Panc1 (cell line): ENCODE data around the gene TNFAIP8L1. TPM values are rescaled to one million over a fixed set of nuclear protein-coding genes. Genes with fewer than 3 reads are reported as not detected.

Experiments used
- ATAC-seq: fragments of 200-7000 bp; cut with Tn5 transposase; 2 replicates; pipeline ENCODE4 v1.9.1; 2020; ENCODE audit warnings: mild to moderate bottlenecking, moderate library complexity
- BruUV-seq: library from RNA; stranded (reverse); fragments of 400-500 nt; replicated peaks from 2 replicates; lab custom pipeline; 2021; lab: Mats Ljungman, UMichigan
- CTCF ChIA-PET: fragments of 300-600 bp; sonication (Branson Sonifier 250); formaldehyde crosslinking; loops from one replicate; lab custom pipeline; 2022; ENCODE audit warnings: antibody characterized with exemption; lab: Charles Lee
- POLR2A ChIA-PET: fragments of 300-600 bp; sonication (Branson Sonifier 250); formaldehyde crosslinking; loops from one replicate; lab custom pipeline; 2022; ENCODE audit warnings: antibody characterized with exemption; lab: Charles Lee
- DNase-seq: peaks from one replicate; pipeline ENCODE4 v3.0.0-alpha.2; 2010; ENCODE audit warnings: low read depth, low spot score
- H3K27ac ChIP-seq: 2 replicates; pipeline ENCODE4 v1.5.1; 2011; ENCODE audit warnings: mild to moderate bottlenecking, low read length, inconsistent platforms
- H3K27me3 ChIP-seq: fragments of 200-500 bp; sonication (Bioruptor generic); 2 replicates; pipeline ENCODE4 v1.6.0; 2014; ENCODE audit warnings: low read length, inconsistent platforms; ENCODE audit not compliant: control insufficient read depth, insufficient read depth
- H3K36me3 ChIP-seq: fragments of 200-500 bp; sonication (Bioruptor generic); 2 replicates; pipeline ENCODE4 v1.5.1; 2014; ENCODE audit warnings: inconsistent platforms, mild to moderate bottlenecking, low read length, moderate library complexity; ENCODE audit not compliant: control insufficient read depth, insufficient read depth
- H3K4me1 ChIP-seq: 2 replicates; pipeline ENCODE4 v1.5.1; 2011; ENCODE audit warnings: inconsistent platforms, mild to moderate bottlenecking, low read length, moderate library complexity; ENCODE audit not compliant: control insufficient read depth, insufficient read depth
- H3K4me3 ChIP-seq, 2 experiments: 2 replicates each; pipeline ENCODE4 v1.5.1; 2011 to 2012; ENCODE audit warnings: low read depth in 2 of 2, low read length in 2 of 2, mild to moderate bottlenecking in 2 of 2, inconsistent platforms in 1 of 2, moderate library complexity in 1 of 2
- H3K9me3 ChIP-seq: fragments of 200-500 bp; sonication (Bioruptor generic); 2 replicates; pipeline ENCODE4 v1.5.1; 2014; ENCODE audit warnings: low read depth, mild to moderate bottlenecking, inconsistent platforms, low read length, moderate library complexity; ENCODE audit not compliant: control insufficient read depth, insufficient read depth
- POLR2AphosphoS5 ChIP-seq: IDR thresholded peaks from 2 replicates; pipeline ENCODE4 v1.6.1; 2012; ENCODE audit warnings: mild to moderate bottlenecking, low read depth, low read length, moderate library complexity
- REST ChIP-seq, 2 experiments: IDR thresholded peaks; 2 replicates each; pipeline ENCODE4 v1.6.1; 2011 to 2012; ENCODE audit warnings: low read depth in 2 of 2, control low read depth in 1 of 2, low read length in 1 of 2, mild to moderate bottlenecking in 1 of 2, moderate library complexity in 1 of 2; ENCODE audit not compliant: insufficient read depth in 1 of 2
- SIN3A ChIP-seq: IDR thresholded peaks from 2 replicates; pipeline ENCODE4 v1.6.1; 2012; ENCODE audit warnings: low read depth, mild to moderate bottlenecking, low read length, moderate library complexity, borderline replicate concordance; ENCODE audit not compliant: insufficient read depth
- TCF7L2 ChIP-seq: IDR thresholded peaks from 2 replicates; pipeline ENCODE4 v1.6.1; 2011; ENCODE audit warnings: mild to moderate bottlenecking, low read depth, low read length, inconsistent platforms
- in situ Hi-C: cut with HindIII; loops from 2 replicates; pipeline ENCODE4 v1.10.0; 2016; ENCODE audit warnings: low sequenced_read_pairs, low pct_unique_long_range_greater_than_20kb
- intact Hi-C: fragments of 100-400 bp; cut with micrococcal nuclease; formaldehyde crosslinking; loops from one replicate; pipeline ENCODE4 v1.10.0; 2022; ENCODE audit not compliant: unreplicated experiment
- total RNA-seq: library from RNA; stranded (reverse); gene quantifications from one replicate; pipeline ENCODE4 v1.2.1, GENCODE V29; 2021; ENCODE audit not compliant: unreplicated experiment
- TF ChIP-seq, protein P1 (sequence below): fragments of 450-650 bp; IDR thresholded peaks from 2 replicates; pipeline ENCODE4 v1.5.1; 2017; ENCODE audit warnings: mild to moderate bottlenecking

The TNFAIP8L1 gene
- total RNA-seq, 1 experiment from 2014 or later = 4.8 TPM

- BruUV-seq = no TSS peak
- in situ Hi-C loops (no loop called here), intact Hi-C loops (no loop called here)
- POLR2A ChIA-PET = no interaction called here
- no peaks in the 10 kb centered on the region for H3K27me3 ChIP-seq
- H3K36me3 ChIP-seq = no peaks in the 10 kb centered on the region
- TF ChIP-seq TCF7L2 = no peak
- TF ChIP-seq, protein P1, sequence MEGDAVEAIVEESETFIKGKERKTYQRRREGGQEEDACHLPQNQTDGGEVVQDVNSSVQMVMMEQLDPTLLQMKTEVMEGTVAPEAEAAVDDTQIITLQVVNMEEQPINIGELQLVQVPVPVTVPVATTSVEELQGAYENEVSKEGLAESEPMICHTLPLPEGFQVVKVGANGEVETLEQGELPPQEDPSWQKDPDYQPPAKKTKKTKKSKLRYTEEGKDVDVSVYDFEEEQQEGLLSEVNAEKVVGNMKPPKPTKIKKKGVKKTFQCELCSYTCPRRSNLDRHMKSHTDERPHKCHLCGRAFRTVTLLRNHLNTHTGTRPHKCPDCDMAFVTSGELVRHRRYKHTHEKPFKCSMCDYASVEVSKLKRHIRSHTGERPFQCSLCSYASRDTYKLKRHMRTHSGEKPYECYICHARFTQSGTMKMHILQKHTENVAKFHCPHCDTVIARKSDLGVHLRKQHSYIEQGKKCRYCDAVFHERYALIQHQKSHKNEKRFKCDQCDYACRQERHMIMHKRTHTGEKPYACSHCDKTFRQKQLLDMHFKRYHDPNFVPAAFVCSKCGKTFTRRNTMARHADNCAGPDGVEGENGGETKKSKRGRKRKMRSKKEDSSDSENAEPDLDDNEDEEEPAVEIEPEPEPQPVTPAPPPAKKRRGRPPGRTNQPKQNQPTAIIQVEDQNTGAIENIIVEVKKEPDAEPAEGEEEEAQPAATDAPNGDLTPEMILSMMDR = no peak
- TF ChIP-seq POLR2AphosphoS5 = no peak
- TF ChIP-seq SIN3A = no peak
- TF ChIP-seq REST (IDR thresholded peaks at IDR 0.05; ENCODE audit: insufficient read depth in 1 of 2, low read depth in 2 of 2, low read length in 1 of 2) = no peak
- H3K9me3 ChIP-seq = no peaks in the 10 kb centered on the region
- ATAC-seq (no peak), DNase-seq (no peak)
- H3K4me3 ChIP-seq = no peak overlapping the region
- H3K4me1 ChIP-seq = peaks cover 8% of the 10 kb centered on the region; the same call in 1 of the 2 replicates
- H3K27ac ChIP-seq = no peak overlapping the region
- CTCF ChIA-PET = no interaction called here
These were observed 21.3 kb upstream of the TNFAIP8L1 start for GRCh38 chr19:4618019-4618418.

GRCh38 chr19:4619668-4620294 is 19.5 kb upstream of the TNFAIP8L1 start:
- ATAC-seq (no peak), DNase-seq (no peak)
- no peaks in the 10 kb centered on the region for H3K36me3 ChIP-seq
- TF ChIP-seq, protein P1 = no peak
- TF ChIP-seq POLR2AphosphoS5 (no peak), TCF7L2 (no peak), REST (IDR thresholded peaks at IDR 0.05; ENCODE audit: insufficient read depth in 1 of 2, low read depth in 2 of 2, low read length in 1 of 2) (no peak), SIN3A (no peak)
- ChIA-PET CTCF (no interaction called here), POLR2A (no interaction called here)
- no peak overlapping the region for H3K4me3 ChIP-seq
- intact Hi-C loops (no loop called here), in situ Hi-C loops (no loop called here)
- H3K27me3 ChIP-seq = no peaks in the 10 kb centered on the region
- no peaks in the 10 kb centered on the region for H3K9me3 ChIP-seq
- BruUV-seq = no TSS peak
- H3K27ac ChIP-seq = no peak overlapping the region
- H3K4me1 ChIP-seq = peaks cover 9% of the 10 kb centered on the region; the same call in 1 of the 2 replicates
